ENCODE results near the gene ACCS.

ACCS gene, protein sequence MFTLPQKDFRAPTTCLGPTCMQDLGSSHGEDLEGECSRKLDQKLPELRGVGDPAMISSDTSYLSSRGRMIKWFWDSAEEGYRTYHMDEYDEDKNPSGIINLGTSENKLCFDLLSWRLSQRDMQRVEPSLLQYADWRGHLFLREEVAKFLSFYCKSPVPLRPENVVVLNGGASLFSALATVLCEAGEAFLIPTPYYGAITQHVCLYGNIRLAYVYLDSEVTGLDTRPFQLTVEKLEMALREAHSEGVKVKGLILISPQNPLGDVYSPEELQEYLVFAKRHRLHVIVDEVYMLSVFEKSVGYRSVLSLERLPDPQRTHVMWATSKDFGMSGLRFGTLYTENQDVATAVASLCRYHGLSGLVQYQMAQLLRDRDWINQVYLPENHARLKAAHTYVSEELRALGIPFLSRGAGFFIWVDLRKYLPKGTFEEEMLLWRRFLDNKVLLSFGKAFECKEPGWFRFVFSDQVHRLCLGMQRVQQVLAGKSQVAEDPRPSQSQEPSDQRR

DNA sequence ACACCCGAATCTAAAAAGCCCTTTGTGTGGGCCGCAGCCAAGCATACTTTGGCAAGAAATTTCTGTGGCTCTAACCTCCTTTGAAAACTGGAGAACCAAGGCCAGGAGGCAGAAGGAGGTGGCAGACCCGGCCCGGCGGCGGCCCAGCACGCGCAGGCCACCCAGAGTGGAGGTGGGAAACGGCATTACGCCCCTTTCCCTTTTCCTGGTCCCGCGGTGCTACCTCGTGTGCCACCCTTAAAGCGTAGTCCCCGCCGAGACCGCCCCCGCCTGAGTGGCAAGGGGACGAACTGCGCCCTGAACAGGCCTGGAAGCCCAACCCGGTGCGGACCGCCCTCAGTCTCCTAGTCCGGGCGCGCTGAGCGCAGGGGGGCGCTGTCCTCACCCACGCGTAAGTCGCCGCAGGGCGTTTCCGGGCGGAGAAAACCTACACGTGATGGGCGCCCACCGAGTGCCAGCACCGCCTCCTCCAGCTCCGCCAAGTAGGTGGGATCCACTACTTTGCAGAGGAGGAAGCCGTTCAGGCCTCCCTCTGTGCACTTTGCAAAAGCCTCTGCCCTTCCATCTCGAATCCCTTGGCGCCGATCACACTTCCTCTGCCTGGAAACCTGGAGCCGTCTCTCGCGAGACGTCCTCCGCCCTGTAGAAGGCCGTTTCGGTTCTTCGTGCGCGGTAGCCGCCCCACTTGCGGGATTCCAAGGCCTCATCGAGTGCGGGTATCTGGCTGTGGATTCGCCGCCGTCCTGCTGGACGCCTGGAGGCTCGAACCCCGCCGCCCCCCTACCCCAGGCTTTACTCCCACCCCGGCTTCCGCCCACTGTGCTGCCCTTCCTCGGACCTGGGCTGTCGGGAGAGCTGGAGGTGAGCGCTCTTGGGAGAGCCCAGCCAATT, at the start of gene ACCS:
ACCS (plus strand) TSS at position 430 of the 891 bp plus-strand sequence. CDS start 1,358 bp downstream, outside the sequence.
- TF ChIP-seq, protein P1, sequence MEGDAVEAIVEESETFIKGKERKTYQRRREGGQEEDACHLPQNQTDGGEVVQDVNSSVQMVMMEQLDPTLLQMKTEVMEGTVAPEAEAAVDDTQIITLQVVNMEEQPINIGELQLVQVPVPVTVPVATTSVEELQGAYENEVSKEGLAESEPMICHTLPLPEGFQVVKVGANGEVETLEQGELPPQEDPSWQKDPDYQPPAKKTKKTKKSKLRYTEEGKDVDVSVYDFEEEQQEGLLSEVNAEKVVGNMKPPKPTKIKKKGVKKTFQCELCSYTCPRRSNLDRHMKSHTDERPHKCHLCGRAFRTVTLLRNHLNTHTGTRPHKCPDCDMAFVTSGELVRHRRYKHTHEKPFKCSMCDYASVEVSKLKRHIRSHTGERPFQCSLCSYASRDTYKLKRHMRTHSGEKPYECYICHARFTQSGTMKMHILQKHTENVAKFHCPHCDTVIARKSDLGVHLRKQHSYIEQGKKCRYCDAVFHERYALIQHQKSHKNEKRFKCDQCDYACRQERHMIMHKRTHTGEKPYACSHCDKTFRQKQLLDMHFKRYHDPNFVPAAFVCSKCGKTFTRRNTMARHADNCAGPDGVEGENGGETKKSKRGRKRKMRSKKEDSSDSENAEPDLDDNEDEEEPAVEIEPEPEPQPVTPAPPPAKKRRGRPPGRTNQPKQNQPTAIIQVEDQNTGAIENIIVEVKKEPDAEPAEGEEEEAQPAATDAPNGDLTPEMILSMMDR (IDR thresholded peaks at IDR 0.05; ENCODE audit: control insufficient read depth, insufficient read depth, low read depth, low read length, missing control alignments), result peak; percentile 84
- H3K4me3 ChIP-seq (ENCODE audit: control insufficient read depth, low read depth, low read length), result peak within 1 kb of the TSS; percentile 79
- DNase-seq (ENCODE audit: low read depth), result peak; percentile 71

DNA sequence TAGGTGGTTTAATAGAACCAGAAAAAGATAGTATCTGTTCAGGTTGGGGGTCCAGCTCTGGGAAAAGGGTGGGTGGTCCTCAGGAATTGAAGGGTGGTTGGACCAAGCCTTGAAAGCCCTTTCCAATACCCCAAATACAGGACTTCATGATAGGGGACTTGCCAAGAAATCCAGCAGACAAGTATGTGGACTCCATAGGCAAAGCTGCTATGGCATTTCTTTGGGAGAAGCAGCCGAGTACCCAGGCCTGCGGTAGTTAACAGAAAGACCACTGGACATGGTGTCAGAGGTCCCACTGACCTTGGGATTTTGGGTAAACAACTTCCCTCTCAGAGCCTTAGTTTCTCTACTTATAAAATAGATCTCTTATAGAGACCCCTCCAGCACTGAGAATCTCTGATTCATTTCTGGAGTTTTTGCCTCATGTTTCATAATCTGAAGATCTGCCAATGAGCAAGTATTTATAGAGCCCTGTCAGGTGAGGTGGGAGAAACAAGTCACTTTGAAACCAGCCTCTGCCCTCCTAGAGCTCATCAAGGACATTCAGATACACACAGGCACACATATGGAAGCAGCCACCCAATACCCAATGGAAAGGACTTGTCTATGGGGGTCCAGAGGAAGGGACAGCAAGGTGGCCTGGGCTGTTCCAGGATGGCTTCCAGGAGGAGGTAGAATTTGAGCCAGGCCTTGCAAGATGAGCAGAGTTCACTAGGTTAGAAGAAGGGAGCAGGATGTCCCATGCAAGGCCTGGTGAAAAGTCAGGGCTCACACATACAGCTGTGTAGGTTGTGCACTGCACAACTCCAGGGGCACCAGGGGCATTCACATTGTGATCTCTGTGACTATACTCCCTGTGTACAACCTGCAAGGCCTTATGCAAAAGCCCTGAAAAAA, 49.3 kb upstream of the ACCS start:
- DNase-seq (ENCODE audit: low read depth), result no peak
- no peak overlapping the region for H3K4me3 ChIP-seq (ENCODE audit: control insufficient read depth, low read depth, low read length)
- TF ChIP-seq, protein P1 (IDR thresholded peaks at IDR 0.05; ENCODE audit: control insufficient read depth, insufficient read depth, low read depth, low read length, missing control alignments), result no peak

DNA sequence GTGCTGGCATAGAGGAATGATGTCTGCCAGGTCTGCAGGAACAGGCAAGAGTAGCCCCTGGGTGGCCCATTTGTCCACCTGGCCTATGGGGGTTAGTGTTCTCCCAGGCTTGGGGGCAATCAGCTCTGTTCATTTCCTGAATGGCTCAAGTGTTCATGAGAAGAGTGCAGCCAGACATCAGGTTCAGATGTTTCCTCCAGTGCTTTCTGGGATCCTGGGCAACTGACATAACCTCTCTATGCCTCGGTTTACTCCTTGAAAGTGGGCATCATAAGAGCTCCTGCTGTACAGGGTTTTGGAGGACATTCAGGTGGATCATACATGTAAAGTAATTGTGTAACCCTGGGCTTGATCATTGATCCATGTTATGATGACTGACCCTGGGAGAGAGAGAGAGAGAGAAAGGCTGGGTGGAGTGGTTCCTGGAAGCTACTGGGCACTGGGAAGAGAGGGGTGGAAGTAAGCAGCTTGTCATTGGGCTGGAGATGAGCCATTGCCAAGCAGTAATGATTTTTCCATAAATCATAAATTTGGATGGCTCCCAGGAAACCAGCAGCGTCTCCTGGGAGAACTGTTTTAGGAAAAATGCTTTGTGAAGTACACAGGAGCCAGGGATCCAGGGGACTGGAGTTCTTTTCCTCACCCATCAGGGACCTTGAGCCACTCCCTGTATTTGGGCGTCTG, 48.5 kb upstream of the ACCS start:
- DNase-seq (ENCODE audit: low read depth), result no peak
- TF ChIP-seq, protein P1 (IDR thresholded peaks at IDR 0.05; ENCODE audit: control insufficient read depth, insufficient read depth, low read depth, low read length, missing control alignments), result no peak
- H3K4me3 ChIP-seq (ENCODE audit: control insufficient read depth, low read depth, low read length), result no peak overlapping the region

DNA sequence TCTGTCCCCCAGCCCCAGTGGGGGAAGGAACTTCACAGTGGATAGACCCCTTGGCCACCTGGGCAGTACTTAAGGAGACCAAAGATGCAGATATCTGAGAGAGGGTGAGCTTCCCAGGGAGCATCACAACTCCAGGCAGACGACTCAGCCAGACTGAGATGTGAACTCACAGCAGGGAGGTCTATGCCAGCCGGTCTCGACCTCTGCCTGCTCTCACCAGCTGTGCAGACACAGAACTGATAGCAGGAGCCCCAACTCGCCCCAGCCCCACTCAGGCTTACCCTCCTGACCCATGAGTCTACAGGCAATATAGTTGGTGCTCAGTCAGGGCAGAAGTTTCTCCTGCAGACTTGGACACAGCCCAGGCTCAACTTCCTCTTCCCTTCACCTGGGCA, 47.9 kb upstream of the ACCS start:
- H3K4me3 ChIP-seq (ENCODE audit: control insufficient read depth, low read depth, low read length), result no peak overlapping the region
- DNase-seq (ENCODE audit: low read depth), result no peak
- TF ChIP-seq, protein P1 (IDR thresholded peaks at IDR 0.05; ENCODE audit: control insufficient read depth, insufficient read depth, low read depth, low read length, missing control alignments), result no peak

DNA sequence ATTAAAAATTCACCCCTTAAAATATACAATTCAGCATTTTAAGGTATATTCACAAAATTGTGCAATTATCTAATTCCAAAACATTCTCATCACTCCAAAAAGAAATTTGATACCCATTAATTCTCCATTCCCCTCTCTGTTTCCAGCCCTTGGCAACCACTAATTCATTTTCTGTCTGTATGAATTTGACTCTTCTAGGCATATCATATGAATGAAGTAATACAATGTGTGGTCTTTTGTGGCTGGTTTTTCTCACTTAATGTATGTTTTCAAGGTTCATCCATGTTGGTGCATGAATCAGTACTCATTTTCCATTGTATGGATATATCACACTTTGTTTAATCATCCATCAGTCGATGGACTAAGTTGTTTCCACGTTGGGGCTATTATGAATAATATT, 47.2 kb upstream of the ACCS start:
- TF ChIP-seq, protein P1 (IDR thresholded peaks at IDR 0.05; ENCODE audit: control insufficient read depth, insufficient read depth, low read depth, low read length, missing control alignments), result no peak
- no peak overlapping the region for H3K4me3 ChIP-seq (ENCODE audit: control insufficient read depth, low read depth, low read length)
- DNase-seq (ENCODE audit: low read depth), result no peak
